OCI-LY3 (cell line): ENCODE data around the gene NAA10.

Experiments used
- CTCF ChIP-seq: fragments of 200-600, 300-600 bp; sonication (generic); IDR thresholded peaks from 2 replicates; pipeline ENCODE4 v1.5.1; 2014; ENCODE audit warnings: antibody characterized with exemption, low read length, low read depth
- EZH2phosphoT487 ChIP-seq: fragments of 200-600 bp; shearing (Covaris generic); IDR thresholded peaks from 2 replicates; pipeline ENCODE4 v1.6.1; 2018; ENCODE audit warnings: antibody characterized with exemption, mixed run types, low read depth

GRCh38 chrX:153889123-153889522 is 45.7 kb downstream of the NAA10 start:
- TF ChIP-seq CTCF = no peak
- TF ChIP-seq EZH2phosphoT487 = no peak
